Neural cell (in vitro differentiated cells): ENCODE results near the gene CADPS2. TPM values are rescaled to one million over a fixed set of nuclear protein-coding genes. Genes with fewer than 3 reads are reported as not detected.

Experiments
- H2AFZ ChIP-seq: fragments of 200-600, 300-800 bp; sonication (generic), shearing (Covaris generic); 2 replicates; pipeline ENCODE4 v1.6.0; 2014; ENCODE audit warnings: low read depth, mild to moderate bottlenecking, antibody characterized with exemption, low read length, moderate library complexity
- H3F3A ChIP-seq: fragments of 200-600 bp; shearing (Covaris generic); 2 replicates; pipeline ENCODE4 v1.6.1; 2016; ENCODE audit warnings: mild to moderate bottlenecking, moderate library complexity, mixed read lengths, antibody characterized with exemption, low read length; ENCODE audit not compliant: insufficient read depth, poor library complexity, severe bottlenecking
- H3K27ac ChIP-seq: fragments of 200-600, 300-800 bp; sonication (generic), shearing (Covaris generic); 2 replicates; pipeline ENCODE4 v1.5.1; 2014; ENCODE audit warnings: mild to moderate bottlenecking, low read length, moderate library complexity
- H3K27me3 ChIP-seq: fragments of 300-800, 200-600 bp; sonication (generic), shearing (Covaris generic); 2 replicates; pipeline ENCODE4 v1.6.0; 2014; ENCODE audit warnings: mild to moderate bottlenecking, low read depth, low read length, moderate library complexity; ENCODE audit not compliant: insufficient read depth
- H3K36me3 ChIP-seq: fragments of 300-800, 200-600 bp; sonication (generic), shearing (Covaris generic); 2 replicates; pipeline ENCODE4 v1.5.1; 2014; ENCODE audit warnings: mild to moderate bottlenecking, antibody characterized with exemption, low read length, moderate library complexity; ENCODE audit not compliant: insufficient read depth
- H3K4me2 ChIP-seq: fragments of 300-800, 200-600 bp; sonication (generic), shearing (Covaris generic); 2 replicates; pipeline ENCODE4 v1.6.0; 2014; ENCODE audit warnings: mild to moderate bottlenecking, low read length
- H3K4me3 ChIP-seq: fragments of 300-800, 200-600 bp; sonication (generic), shearing (Covaris generic); 2 replicates; pipeline ENCODE4 v1.5.1; 2014; ENCODE audit warnings: mild to moderate bottlenecking, low read length, moderate library complexity
- H3K79me2 ChIP-seq: fragments of 200-600 bp; shearing (Covaris generic); replicated peaks from 2 replicates; pipeline ENCODE4 v1.6.0; 2014; ENCODE audit warnings: mild to moderate bottlenecking, low read length, moderate library complexity; ENCODE audit not compliant: insufficient read depth
- H3K9ac ChIP-seq: fragments of 300-800, 200-600 bp; sonication (generic), shearing (Covaris generic); 2 replicates; pipeline ENCODE4 v1.6.1; 2016; ENCODE audit warnings: mild to moderate bottlenecking, low read length, mixed read lengths
- H3K9me2 ChIP-seq: fragments of 200-600 bp; shearing (Covaris generic); 2 replicates; pipeline ENCODE4 v1.6.1; 2016; ENCODE audit warnings: mild to moderate bottlenecking, low read length, mixed read lengths; ENCODE audit not compliant: insufficient read depth
- H3K9me3 ChIP-seq: fragments of 200-600, 300-800 bp; sonication (generic), shearing (Covaris generic); 2 replicates; pipeline ENCODE4 v1.6.1; 2016; ENCODE audit warnings: mild to moderate bottlenecking, mixed run types, low read length, moderate library complexity, mixed read lengths
- H4K20me1 ChIP-seq: fragments of 200-600 bp; shearing (Covaris generic); 2 replicates; pipeline ENCODE4 v1.6.1; 2016; ENCODE audit warnings: mild to moderate bottlenecking, mixed run types; ENCODE audit not compliant: insufficient read depth
- EP300 ChIP-seq: fragments of 450-650 bp; conservative IDR thresholded peaks from 2 replicates; pipeline ENCODE4 v1.6.1; 2014; ENCODE audit warnings: antibody characterized with exemption, mild to moderate bottlenecking, moderate library complexity; ENCODE audit not compliant: poor library complexity, severe bottlenecking
- EZH2 ChIP-seq: fragments of 200-600, 300-800 bp; shearing (Covaris generic), sonication (generic); IDR thresholded peaks from 2 replicates; pipeline ENCODE4 v1.6.1; 2014; ENCODE audit warnings: antibody characterized with exemption, low read length, borderline replicate concordance, mild to moderate bottlenecking; ENCODE audit not compliant: insufficient read depth, poor library complexity, severe bottlenecking
- MXI1 ChIP-seq: fragments of 450-650 bp; conservative IDR thresholded peaks from 2 replicates; pipeline ENCODE4 v1.6.1; 2014; ENCODE audit warnings: antibody characterized with exemption, mild to moderate bottlenecking; ENCODE audit not compliant: poor library complexity, severe bottlenecking
- POLR2AphosphoS5 ChIP-seq: IDR thresholded peaks from 2 replicates; pipeline ENCODE4 v1.6.1; 2012
- RAD21 ChIP-seq: fragments of 450-650 bp; conservative IDR thresholded peaks from 2 replicates; pipeline ENCODE4 v1.6.1; 2014; ENCODE audit warnings: antibody characterized with exemption, mild to moderate bottlenecking, moderate library complexity
- SMC3 ChIP-seq: fragments of 450-650 bp; conservative IDR thresholded peaks from 2 replicates; pipeline ENCODE4 v1.6.1; 2014; ENCODE audit warnings: antibody characterized with exemption, mild to moderate bottlenecking, moderate library complexity; ENCODE audit not compliant: poor library complexity
- TAF1 ChIP-seq: IDR thresholded peaks from 2 replicates; pipeline ENCODE4 v1.6.1; 2012; ENCODE audit warnings: low read depth
- polyA plus RNA-seq: library from polyadenylated mRNA; depleted of rRNA; stranded (reverse); fragments of >200 nt; gene quantifications from 2 replicates; pipeline ENCODE4 v1.2.3, GENCODE V29; 2014
- TF ChIP-seq, protein P1 (sequence below): IDR thresholded peaks from 2 replicates; pipeline ENCODE4 v1.6.1; 2012; ENCODE audit warnings: borderline replicate concordance
- TF ChIP-seq, protein P2 (sequence below): fragments of 450-650 bp; IDR thresholded peaks from 2 replicates; pipeline ENCODE4 v1.5.1; 2014; ENCODE audit warnings: antibody characterized with exemption, mild to moderate bottlenecking, moderate library complexity; ENCODE audit not compliant: poor library complexity, severe bottlenecking

The CADPS2 gene
- polyA plus RNA-seq, 1 donor from 2014 or later: 5.9 TPM

DNA sequence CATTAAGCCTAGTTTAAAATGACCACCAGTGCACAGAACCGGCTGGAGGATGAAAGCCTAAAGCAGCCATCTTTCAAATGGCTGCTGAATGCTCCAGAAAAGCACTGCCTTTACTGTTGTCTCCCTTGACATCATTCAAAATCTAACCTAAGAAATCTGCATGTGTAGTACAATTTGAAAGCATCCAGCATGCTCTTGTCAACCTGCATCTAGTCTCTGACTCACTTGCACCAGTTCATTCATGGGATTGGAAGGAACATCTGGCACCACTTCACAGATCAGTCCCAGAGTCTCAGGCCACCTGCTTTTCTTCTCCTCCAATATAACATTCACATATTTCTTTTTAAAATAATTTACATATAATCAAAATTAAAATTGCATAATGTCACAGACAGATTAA lies 263.6 kb downstream of the CADPS2 start:
- H3K9me2 ChIP-seq: no peaks in the 10 kb centered on the region
- H4K20me1 ChIP-seq: no peaks in the 10 kb centered on the region
- TF ChIP-seq RAD21: no peak
- TF ChIP-seq TAF1: no peak
- no peak for TF ChIP-seq SMC3
- no peak for TF ChIP-seq EP300
- TF ChIP-seq POLR2AphosphoS5: no peak
- TF ChIP-seq MXI1: no peak
- TF ChIP-seq, protein P1, sequence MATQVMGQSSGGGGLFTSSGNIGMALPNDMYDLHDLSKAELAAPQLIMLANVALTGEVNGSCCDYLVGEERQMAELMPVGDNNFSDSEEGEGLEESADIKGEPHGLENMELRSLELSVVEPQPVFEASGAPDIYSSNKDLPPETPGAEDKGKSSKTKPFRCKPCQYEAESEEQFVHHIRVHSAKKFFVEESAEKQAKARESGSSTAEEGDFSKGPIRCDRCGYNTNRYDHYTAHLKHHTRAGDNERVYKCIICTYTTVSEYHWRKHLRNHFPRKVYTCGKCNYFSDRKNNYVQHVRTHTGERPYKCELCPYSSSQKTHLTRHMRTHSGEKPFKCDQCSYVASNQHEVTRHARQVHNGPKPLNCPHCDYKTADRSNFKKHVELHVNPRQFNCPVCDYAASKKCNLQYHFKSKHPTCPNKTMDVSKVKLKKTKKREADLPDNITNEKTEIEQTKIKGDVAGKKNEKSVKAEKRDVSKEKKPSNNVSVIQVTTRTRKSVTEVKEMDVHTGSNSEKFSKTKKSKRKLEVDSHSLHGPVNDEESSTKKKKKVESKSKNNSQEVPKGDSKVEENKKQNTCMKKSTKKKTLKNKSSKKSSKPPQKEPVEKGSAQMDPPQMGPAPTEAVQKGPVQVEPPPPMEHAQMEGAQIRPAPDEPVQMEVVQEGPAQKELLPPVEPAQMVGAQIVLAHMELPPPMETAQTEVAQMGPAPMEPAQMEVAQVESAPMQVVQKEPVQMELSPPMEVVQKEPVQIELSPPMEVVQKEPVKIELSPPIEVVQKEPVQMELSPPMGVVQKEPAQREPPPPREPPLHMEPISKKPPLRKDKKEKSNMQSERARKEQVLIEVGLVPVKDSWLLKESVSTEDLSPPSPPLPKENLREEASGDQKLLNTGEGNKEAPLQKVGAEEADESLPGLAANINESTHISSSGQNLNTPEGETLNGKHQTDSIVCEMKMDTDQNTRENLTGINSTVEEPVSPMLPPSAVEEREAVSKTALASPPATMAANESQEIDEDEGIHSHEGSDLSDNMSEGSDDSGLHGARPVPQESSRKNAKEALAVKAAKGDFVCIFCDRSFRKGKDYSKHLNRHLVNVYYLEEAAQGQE: no peak
- TF ChIP-seq EZH2: no peak
- H3K27me3 ChIP-seq: no peaks in the 10 kb centered on the region
- H2AFZ ChIP-seq: no peak overlapping the region
- H3K9me3 ChIP-seq: no peaks in the 10 kb centered on the region
- no peaks in the 10 kb centered on the region for H3K36me3 ChIP-seq
- no peak overlapping the region for H3K9ac ChIP-seq
- no peaks in the 10 kb centered on the region for H3K79me2 ChIP-seq
- H3F3A ChIP-seq: no peaks in the 10 kb centered on the region
- no peak overlapping the region for H3K27ac ChIP-seq
- no peak overlapping the region for H3K4me2 ChIP-seq
- H3K4me3 ChIP-seq: no peak overlapping the region

DNA sequence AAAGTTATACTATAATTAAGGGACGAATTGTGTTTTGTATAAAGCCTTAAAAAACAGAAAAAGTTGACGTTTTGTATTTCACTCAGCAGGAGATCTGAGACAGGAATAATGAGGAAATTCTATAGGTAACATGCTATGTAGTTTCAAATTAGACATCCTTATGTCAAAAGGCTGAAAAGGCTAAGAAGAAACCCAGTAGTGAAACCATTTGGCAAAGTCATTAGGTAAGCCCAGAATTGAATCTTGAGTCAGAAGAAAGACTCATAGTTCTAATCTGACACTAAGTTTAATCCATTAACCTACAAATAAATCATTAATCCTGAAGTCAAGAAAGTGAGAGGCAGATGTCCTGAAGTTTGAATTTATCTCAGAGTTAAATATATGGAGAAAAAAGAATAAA lies 266.6 kb downstream of the CADPS2 start:
- Histone ChIP-seq H3K9me3 (no peaks in the 10 kb centered on the region), H3K4me3 (no peak overlapping the region), H3K9me2 (no peaks in the 10 kb centered on the region), H4K20me1 (no peaks in the 10 kb centered on the region), H3F3A (no peaks in the 10 kb centered on the region), H3K4me2 (no peak overlapping the region), H2AFZ (no peak overlapping the region), H3K36me3 (no peaks in the 10 kb centered on the region), H3K27ac (no peak overlapping the region), H3K27me3 (no peaks in the 10 kb centered on the region), H3K9ac (no peak overlapping the region), H3K79me2 (no peaks in the 10 kb centered on the region)
- TF ChIP-seq, protein P2, sequence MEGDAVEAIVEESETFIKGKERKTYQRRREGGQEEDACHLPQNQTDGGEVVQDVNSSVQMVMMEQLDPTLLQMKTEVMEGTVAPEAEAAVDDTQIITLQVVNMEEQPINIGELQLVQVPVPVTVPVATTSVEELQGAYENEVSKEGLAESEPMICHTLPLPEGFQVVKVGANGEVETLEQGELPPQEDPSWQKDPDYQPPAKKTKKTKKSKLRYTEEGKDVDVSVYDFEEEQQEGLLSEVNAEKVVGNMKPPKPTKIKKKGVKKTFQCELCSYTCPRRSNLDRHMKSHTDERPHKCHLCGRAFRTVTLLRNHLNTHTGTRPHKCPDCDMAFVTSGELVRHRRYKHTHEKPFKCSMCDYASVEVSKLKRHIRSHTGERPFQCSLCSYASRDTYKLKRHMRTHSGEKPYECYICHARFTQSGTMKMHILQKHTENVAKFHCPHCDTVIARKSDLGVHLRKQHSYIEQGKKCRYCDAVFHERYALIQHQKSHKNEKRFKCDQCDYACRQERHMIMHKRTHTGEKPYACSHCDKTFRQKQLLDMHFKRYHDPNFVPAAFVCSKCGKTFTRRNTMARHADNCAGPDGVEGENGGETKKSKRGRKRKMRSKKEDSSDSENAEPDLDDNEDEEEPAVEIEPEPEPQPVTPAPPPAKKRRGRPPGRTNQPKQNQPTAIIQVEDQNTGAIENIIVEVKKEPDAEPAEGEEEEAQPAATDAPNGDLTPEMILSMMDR: no peak
- TF ChIP-seq EZH2 (no peak), RAD21 (no peak), POLR2AphosphoS5 (no peak), MXI1 (no peak), EP300 (no peak), SMC3 (no peak), TAF1 (no peak)
- TF ChIP-seq, protein P1: no peak
